CD4-positive, alpha-beta T cell treated with Interleukin-10 for 1 hour (primary cell): ENCODE data around the gene HKDC1.
"Not testable (repeated sequence)": the region's sequence is repeated elsewhere in the genome, so short reads cannot be mapped to it uniquely, and the experiment has no call there.

ENCODE experiments used
- DNase-seq: peaks from one replicate; pipeline ENCODE4 v3.0.0-alpha.2; 2020

The HKDC1 gene

GRCh38 chr10:69243817-69244216, 23.7 kb downstream of the HKDC1 start:
- no peak for DNase-seq

GRCh38 chr10:69246036-69246435, 25.9 kb downstream of the HKDC1 start:
- no peak for DNase-seq

- DNase-seq = no peak
Observed at GRCh38 chr10:69246581-69247312, 26.6 kb downstream of the HKDC1 start.

- DNase-seq = no peak
Observed at GRCh38 chr10:69247313-69247710, 27.2 kb downstream of the HKDC1 start.

GRCh38 chr10:69248117-69248730, 28.1 kb downstream of the HKDC1 start:
- no peak for DNase-seq

GRCh38 chr10:69250041-69250440, 29.9 kb downstream of the HKDC1 start:
- DNase-seq = no peak

- not testable (repeated sequence) for DNase-seq
Observed at GRCh38 chr10:69251417-69251816, 31.3 kb downstream of the HKDC1 start.

- no peak for DNase-seq
Observed at GRCh38 chr10:69253171-69253570, 33.0 kb downstream of the HKDC1 start.

GRCh38 chr10:69254877-69255276, 34.7 kb downstream of the HKDC1 start:
- DNase-seq = no peak

GRCh38 chr10:69259547-69260243, 39.6 kb downstream of the HKDC1 start:
- no peak for DNase-seq

- no peak for DNase-seq
Observed at GRCh38 chr10:69261184-69261583, 41.1 kb downstream of the HKDC1 start.

GRCh38 chr10:69262292-69262751, 42.2 kb downstream of the HKDC1 start:
- DNase-seq = no peak

- DNase-seq = no peak
Observed at GRCh38 chr10:69265521-69265920, 45.4 kb downstream of the HKDC1 start.

GRCh38 chr10:69268761-69269416, 48.8 kb downstream of the HKDC1 start:
- no peak for DNase-seq

- DNase-seq = no peak
Observed at GRCh38 chr10:69269761-69270160, 49.6 kb downstream of the HKDC1 start.

- DNase-seq = no peak
Observed at GRCh38 chr10:69270990-69271389, 50.9 kb downstream of the HKDC1 start.

GRCh38 chr10:69272624-69273023, 52.5 kb downstream of the HKDC1 start:
- DNase-seq = no peak

GRCh38 chr10:69275444-69275843, 55.3 kb downstream of the HKDC1 start:
- no peak for DNase-seq

GRCh38 chr10:69276503-69276902, 56.4 kb downstream of the HKDC1 start:
- DNase-seq = no peak

GRCh38 chr10:69278446-69278963, 58.4 kb downstream of the HKDC1 start, which contains the start of gene HK1:
TSS of gene HK1 (plus strand) at chr10:69278496.
- no peak for DNase-seq

GRCh38 chr10:69279110-69279509, 59.0 kb downstream of the HKDC1 start:
- DNase-seq = no peak

GRCh38 chr10:69281507-69282413, 61.6 kb downstream of the HKDC1 start:
- no peak for DNase-seq
